Loucy (cell line): ENCODE measurements around the gene SLC26A11.

Experiments
- H2AFZ ChIP-seq: fragments of 200-600 bp; sonication (generic); 2 replicates; pipeline ENCODE4 v1.6.0; 2016; ENCODE audit warnings: antibody characterized with exemption, mild to moderate bottlenecking, low read length, moderate library complexity
- H3F3A ChIP-seq: fragments of 200-600 bp; 2 replicates; pipeline ENCODE4 v1.6.0; 2016; ENCODE audit warnings: antibody characterized with exemption, low read depth, mild to moderate bottlenecking
- H3K27me3 ChIP-seq: fragments of 200-600 bp; sonication (generic); 2 replicates; pipeline ENCODE4 v1.6.1; 2014; ENCODE audit warnings: low read length, mild to moderate bottlenecking; ENCODE audit not compliant: insufficient read depth, poor library complexity, severe bottlenecking
- H3K36me3 ChIP-seq: fragments of 200-600 bp; sonication (generic); 2 replicates; pipeline ENCODE4 v1.6.1; 2016; ENCODE audit warnings: low read length; ENCODE audit not compliant: insufficient read depth
- H3K4me1 ChIP-seq: fragments of 200-600 bp; sonication (generic); 2 replicates; pipeline ENCODE4 v1.5.1; 2014; ENCODE audit warnings: low read length, mild to moderate bottlenecking; ENCODE audit not compliant: insufficient read depth, poor library complexity, severe bottlenecking
- H3K4me2 ChIP-seq: fragments of 200-600 bp; sonication (generic); 2 replicates; pipeline ENCODE4 v1.6.0; 2014; ENCODE audit warnings: antibody characterized with exemption, low read length, low read depth, mild to moderate bottlenecking; ENCODE audit not compliant: poor library complexity, severe bottlenecking
- H3K4me3 ChIP-seq: fragments of 200-600 bp; sonication (generic); 2 replicates; pipeline ENCODE4 v1.5.1; 2014; ENCODE audit warnings: low read length, mild to moderate bottlenecking, mixed read lengths; ENCODE audit not compliant: poor library complexity, severe bottlenecking
- H3K79me2 ChIP-seq: fragments of 200-600 bp; sonication (generic); 2 replicates; pipeline ENCODE4 v1.6.1; 2014; ENCODE audit warnings: low read length; ENCODE audit not compliant: insufficient read depth
- H3K9ac ChIP-seq: fragments of 200-600 bp; sonication (generic); 2 replicates; pipeline ENCODE4 v1.6.0; 2014; ENCODE audit warnings: mild to moderate bottlenecking, low read depth, low read length, moderate library complexity; ENCODE audit not compliant: poor library complexity, severe bottlenecking
- H3K9me2 ChIP-seq: fragments of 200-600 bp; sonication (generic); replicated peaks from 2 replicates; pipeline ENCODE4 v1.6.1; 2016; ENCODE audit warnings: low read depth, low read length, mixed read lengths
- H3K9me3 ChIP-seq: fragments of 200-600 bp; sonication (generic); 2 replicates; pipeline ENCODE4 v1.6.1; 2014; ENCODE audit warnings: mild to moderate bottlenecking, antibody characterized with exemption, low read length, low read depth; ENCODE audit not compliant: insufficient read depth
- H4K20me1 ChIP-seq: fragments of 200-600 bp; sonication (generic); 2 replicates; pipeline ENCODE4 v1.6.0; 2014; ENCODE audit warnings: antibody characterized with exemption, low read length, mild to moderate bottlenecking; ENCODE audit not compliant: insufficient read depth, poor library complexity, severe bottlenecking
- EZH2phosphoT487 ChIP-seq: fragments of 200-600 bp; IDR thresholded peaks from 2 replicates; pipeline ENCODE4 v1.6.1; 2018; ENCODE audit warnings: antibody characterized with exemption, mild to moderate bottlenecking, moderate library complexity, borderline replicate concordance
- TF ChIP-seq, protein P1 (sequence below): fragments of 200-600 bp; sonication (generic); conservative IDR thresholded peaks from 2 replicates; pipeline ENCODE4 v1.5.1; 2014; ENCODE audit warnings: mild to moderate bottlenecking, antibody characterized with exemption, low read length

Gene SLC26A11

DNA sequence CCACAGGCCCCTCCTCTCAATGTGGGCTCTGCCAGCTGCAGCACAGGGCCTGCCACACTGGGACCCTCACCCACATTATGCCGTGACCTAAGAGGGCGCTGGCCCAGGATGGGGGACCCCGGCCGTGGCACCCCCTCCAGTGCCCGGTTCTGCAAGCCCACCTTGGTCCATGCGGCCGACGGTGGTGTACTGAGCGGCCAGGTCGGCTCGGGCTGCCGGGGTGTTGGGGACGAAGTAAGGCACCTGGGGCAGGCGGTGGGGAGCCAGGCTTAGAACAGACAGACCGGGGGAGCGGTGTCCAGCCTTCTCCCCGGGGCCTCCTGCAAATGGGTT lies 6.6 kb upstream of the SLC26A11 start:
- no peak overlapping the region for H3K4me2 ChIP-seq
- no peak overlapping the region for H2AFZ ChIP-seq
- H3K9me3 ChIP-seq = no peaks in the 10 kb centered on the region
- H3K36me3 ChIP-seq = no peaks in the 10 kb centered on the region
- TF ChIP-seq, protein P1, sequence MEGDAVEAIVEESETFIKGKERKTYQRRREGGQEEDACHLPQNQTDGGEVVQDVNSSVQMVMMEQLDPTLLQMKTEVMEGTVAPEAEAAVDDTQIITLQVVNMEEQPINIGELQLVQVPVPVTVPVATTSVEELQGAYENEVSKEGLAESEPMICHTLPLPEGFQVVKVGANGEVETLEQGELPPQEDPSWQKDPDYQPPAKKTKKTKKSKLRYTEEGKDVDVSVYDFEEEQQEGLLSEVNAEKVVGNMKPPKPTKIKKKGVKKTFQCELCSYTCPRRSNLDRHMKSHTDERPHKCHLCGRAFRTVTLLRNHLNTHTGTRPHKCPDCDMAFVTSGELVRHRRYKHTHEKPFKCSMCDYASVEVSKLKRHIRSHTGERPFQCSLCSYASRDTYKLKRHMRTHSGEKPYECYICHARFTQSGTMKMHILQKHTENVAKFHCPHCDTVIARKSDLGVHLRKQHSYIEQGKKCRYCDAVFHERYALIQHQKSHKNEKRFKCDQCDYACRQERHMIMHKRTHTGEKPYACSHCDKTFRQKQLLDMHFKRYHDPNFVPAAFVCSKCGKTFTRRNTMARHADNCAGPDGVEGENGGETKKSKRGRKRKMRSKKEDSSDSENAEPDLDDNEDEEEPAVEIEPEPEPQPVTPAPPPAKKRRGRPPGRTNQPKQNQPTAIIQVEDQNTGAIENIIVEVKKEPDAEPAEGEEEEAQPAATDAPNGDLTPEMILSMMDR = no peak
- TF ChIP-seq EZH2phosphoT487 = no peak
- no peaks in the 10 kb centered on the region for H3F3A ChIP-seq
- peaks cover 15% of the 10 kb centered on the region for H3K27me3 ChIP-seq
- no peak overlapping the region for H3K9ac ChIP-seq
- H3K79me2 ChIP-seq = no peaks in the 10 kb centered on the region
- H4K20me1 ChIP-seq = no peaks in the 10 kb centered on the region
- no peaks in the 10 kb centered on the region for H3K9me2 ChIP-seq
- no peak overlapping the region for H3K4me3 ChIP-seq
- H3K4me1 ChIP-seq = no peaks in the 10 kb centered on the region

DNA sequence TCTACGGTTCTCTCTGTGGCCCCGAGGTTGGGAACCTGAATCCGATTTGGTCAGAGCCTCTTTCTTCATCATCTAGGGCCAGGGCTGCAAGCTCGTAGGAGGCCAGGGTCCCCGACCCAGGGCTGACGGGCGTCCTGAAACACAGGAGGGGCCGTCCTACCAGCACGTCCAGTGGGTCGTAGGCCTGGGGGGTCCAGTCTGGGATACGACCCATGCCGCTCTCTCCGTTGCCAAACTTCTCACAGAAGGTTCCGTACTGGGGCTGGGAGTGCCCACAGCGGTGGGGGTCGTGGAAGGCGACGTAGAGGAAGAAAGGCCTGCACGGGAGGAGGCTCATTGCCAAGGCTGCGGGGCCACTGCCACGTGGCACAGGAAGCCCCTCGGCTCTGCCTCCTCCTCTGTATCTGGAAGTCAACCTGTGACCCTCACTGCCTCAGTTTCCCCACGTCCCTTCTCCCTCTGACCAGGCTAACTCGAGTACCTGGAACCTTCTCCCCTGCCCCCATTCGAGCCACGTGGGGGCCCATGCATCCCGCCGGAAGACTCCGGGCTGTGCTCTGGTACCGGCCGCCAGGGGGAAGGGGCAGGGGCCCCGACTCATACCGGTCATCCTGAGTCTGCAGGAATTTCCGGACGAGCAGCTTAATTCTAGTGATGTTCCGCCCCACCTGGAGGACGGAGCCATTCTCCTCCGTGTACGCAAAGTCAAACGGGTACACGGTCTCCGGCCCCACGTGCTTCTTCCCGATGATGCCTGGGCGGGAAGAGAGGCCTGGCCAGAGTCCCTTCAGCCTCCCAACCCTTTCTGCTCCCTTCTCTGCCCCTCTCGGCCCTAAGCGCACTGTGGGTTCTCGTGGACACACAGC lies 6.0 kb upstream of the SLC26A11 start:
- Histone ChIP-seq H2AFZ (no peak overlapping the region), H3K36me3 (no peaks in the 10 kb centered on the region), H3K9me2 (no peaks in the 10 kb centered on the region), H3K4me2 (no peak overlapping the region), H3F3A (no peaks in the 10 kb centered on the region), H3K4me3 (no peak overlapping the region), H3K9me3 (no peaks in the 10 kb centered on the region), H3K9ac (no peak overlapping the region), H3K27me3 (peaks cover 16% of the 10 kb centered on the region), H3K4me1 (peaks cover 3% of the 10 kb centered on the region), H3K79me2 (no peaks in the 10 kb centered on the region), H4K20me1 (no peaks in the 10 kb centered on the region)
- TF ChIP-seq EZH2phosphoT487 = no peak
- TF ChIP-seq, protein P1 = no peak

DNA sequence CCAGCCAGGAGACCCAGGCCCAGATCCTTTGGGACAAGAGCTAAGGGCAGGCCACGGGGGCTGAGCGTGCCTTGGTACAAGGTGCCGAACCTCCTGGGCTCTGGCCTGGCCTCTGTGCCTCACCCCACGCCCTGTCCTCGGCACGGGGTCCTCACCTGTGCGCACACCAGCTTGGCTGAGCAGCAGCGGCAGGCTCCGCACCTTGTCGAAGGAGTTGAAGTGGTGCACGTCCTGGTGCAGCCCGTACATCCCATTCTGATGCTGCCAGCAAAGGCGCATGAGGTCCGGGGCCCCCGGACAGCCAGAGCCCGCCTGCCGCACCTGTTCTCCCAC lies 5.4 kb upstream of the SLC26A11 start:
- peaks cover 16% of the 10 kb centered on the region for H3K27me3 ChIP-seq

More for the DNA sequence above, 5.4 kb upstream of the SLC26A11 start:
- H2AFZ ChIP-seq = no peak overlapping the region
- no peaks in the 10 kb centered on the region for H3K9me2 ChIP-seq
- H3K9me3 ChIP-seq = no peaks in the 10 kb centered on the region
- H3K36me3 ChIP-seq = no peaks in the 10 kb centered on the region
- no peaks in the 10 kb centered on the region for H3F3A ChIP-seq
- no peak for TF ChIP-seq EZH2phosphoT487
- TF ChIP-seq, protein P1 = no peak
- no peak overlapping the region for H3K4me3 ChIP-seq
- H3K9ac ChIP-seq = no peak overlapping the region
- no peaks in the 10 kb centered on the region for H3K79me2 ChIP-seq
- H4K20me1 ChIP-seq = no peaks in the 10 kb centered on the region
- no peak overlapping the region for H3K4me2 ChIP-seq
- H3K4me1 ChIP-seq = peaks cover 6% of the 10 kb centered on the region
